HepG2 (cell line): ENCODE measurements around the gene METTL5. TPM values are rescaled to one million over a fixed set of nuclear protein-coding genes. Genes with fewer than 3 reads are reported as not detected.

Source experiments
- CENPX ChIP-seq: sonication (generic); formaldehyde crosslinking; IDR thresholded peaks from 2 replicates; pipeline ENCODE4 v1.9.0; 2021; ENCODE audit warnings: mild to moderate bottlenecking, missing genetic modification reagents, moderate library complexity
- ERF ChIP-seq: IDR thresholded peaks from 2 replicates; pipeline ENCODE4 v1.6.1; 2018; ENCODE audit warnings: missing biosample characterization, missing genetic modification reagents
- GABPB1 ChIP-seq: IDR thresholded peaks from 2 replicates; pipeline ENCODE4 v1.6.1; 2016; ENCODE audit warnings: mild to moderate bottlenecking, missing genetic modification reagents, moderate library complexity, missing compliant biosample characterization
- HES4 ChIP-seq: sonication (generic); formaldehyde crosslinking; IDR thresholded peaks from 2 replicates; pipeline ENCODE4 v1.9.0; 2021; ENCODE audit warnings: mild to moderate bottlenecking, missing genetic modification reagents, borderline replicate concordance
- MED8 ChIP-seq: sonication (generic); formaldehyde crosslinking; IDR thresholded peaks from 2 replicates; pipeline ENCODE4 v1.8.1; 2023; ENCODE audit warnings: mild to moderate bottlenecking, missing genetic modification reagents; ENCODE audit not compliant: insufficient replicate concordance
- SMAD9 ChIP-seq: sonication (generic); formaldehyde crosslinking; IDR thresholded peaks from 2 replicates; pipeline ENCODE4 v1.5.1; 2020; ENCODE audit warnings: mild to moderate bottlenecking, missing genetic modification reagents
- TOE1 ChIP-seq: sonication (generic); formaldehyde crosslinking; IDR thresholded peaks from 2 replicates; pipeline ENCODE4 v1.4.0; 2020; ENCODE audit warnings: mild to moderate bottlenecking, missing genetic modification reagents
- TSC22D2 ChIP-seq: sonication (generic); formaldehyde crosslinking; IDR thresholded peaks from 2 replicates; pipeline ENCODE4 v1.5.1; 2020; ENCODE audit warnings: missing genetic modification reagents, mild to moderate bottlenecking, borderline replicate concordance
- ZKSCAN1 ChIP-seq: fragments of 150-350 bp; IDR thresholded peaks from 2 replicates; pipeline ENCODE4 v1.6.1; 2014; ENCODE audit warnings: low read length
- ZNF605 ChIP-seq: sonication (generic); formaldehyde crosslinking; IDR thresholded peaks from 2 replicates; pipeline ENCODE4 v1.8.0; 2022; ENCODE audit warnings: mild to moderate bottlenecking, missing genetic modification reagents
- ZNF746 ChIP-seq: sonication (generic); formaldehyde crosslinking; IDR thresholded peaks from 2 replicates; pipeline ENCODE4 v1.8.0; 2022; ENCODE audit warnings: mild to moderate bottlenecking, missing genetic modification reagents
- ZNF841 ChIP-seq: sonication (generic); formaldehyde crosslinking; IDR thresholded peaks from 2 replicates; pipeline ENCODE4 v1.8.1; 2023; ENCODE audit warnings: missing genetic modification reagents, borderline replicate concordance
- ZSCAN20 ChIP-seq: sonication (generic); formaldehyde crosslinking; IDR thresholded peaks from 2 replicates; pipeline ENCODE4 v1.4.0; 2020; ENCODE audit warnings: missing genetic modification reagents, mild to moderate bottlenecking, borderline replicate concordance
- polyA plus RNA-seq, 8 experiments: library from polyadenylated mRNA; depleted of rRNA in 3 of 8; stranded (reverse) in 7 of 8; unstranded in 1 of 8; fragments of >200 nt; fragmentation: Illumina TruSeq in 4 of 8; extraction: Trizol in 4 of 8; gene quantifications; 2 replicates each; pipeline versions ENCODE4 v1.2.1 to v1.2.3, GENCODE V29; 2011 to 2016; ENCODE audit warnings: low read depth in 4 of 8, missing spikeins in 1 of 8, mixed read lengths in 1 of 8; ENCODE audit not compliant: insufficient read depth in 1 of 8
- total RNA-seq, 5 experiments: library from RNA; depleted of rRNA; stranded (reverse); fragments of >200 nt; fragmentation: Illumina TruSeq; extraction: Trizol; gene quantifications; 2 replicates each; pipeline ENCODE4 v1.2.3, GENCODE V29; 2016; ENCODE audit warnings: low read depth in 1 of 5
- TF ChIP-seq, protein P1 (sequence below): sonication (generic); formaldehyde crosslinking; IDR thresholded peaks from 2 replicates; pipeline ENCODE4 v1.4.0; 2020; ENCODE audit warnings: missing genetic modification reagents; ENCODE audit errors: not compliant biosample characterization
- TF ChIP-seq, protein P2 (sequence below): sonication (generic); formaldehyde crosslinking; IDR thresholded peaks from 2 replicates; pipeline ENCODE4 v1.5.1; 2020; ENCODE audit warnings: mild to moderate bottlenecking, missing genetic modification reagents, moderate library complexity
- TF ChIP-seq, protein P3 (sequence below): sonication (generic); formaldehyde crosslinking; IDR thresholded peaks from one replicate; pipeline ENCODE4 v1.5.1; 2020; ENCODE audit warnings: mild to moderate bottlenecking, missing genetic modification reagents; ENCODE audit errors: not compliant biosample characterization
- TF ChIP-seq, protein P4 (sequence below): sonication (generic); formaldehyde crosslinking; IDR thresholded peaks from 2 replicates; pipeline ENCODE4 v1.5.0; 2020; ENCODE audit warnings: mild to moderate bottlenecking, missing genetic modification reagents

METTL5 gene
- total and polyA plus RNA-seq, 2 of the 13 experiments (the other 11 are each of a cell fraction or from before 2014, with no cell fraction given), result 50.7 to 95.1 TPM

DNA sequence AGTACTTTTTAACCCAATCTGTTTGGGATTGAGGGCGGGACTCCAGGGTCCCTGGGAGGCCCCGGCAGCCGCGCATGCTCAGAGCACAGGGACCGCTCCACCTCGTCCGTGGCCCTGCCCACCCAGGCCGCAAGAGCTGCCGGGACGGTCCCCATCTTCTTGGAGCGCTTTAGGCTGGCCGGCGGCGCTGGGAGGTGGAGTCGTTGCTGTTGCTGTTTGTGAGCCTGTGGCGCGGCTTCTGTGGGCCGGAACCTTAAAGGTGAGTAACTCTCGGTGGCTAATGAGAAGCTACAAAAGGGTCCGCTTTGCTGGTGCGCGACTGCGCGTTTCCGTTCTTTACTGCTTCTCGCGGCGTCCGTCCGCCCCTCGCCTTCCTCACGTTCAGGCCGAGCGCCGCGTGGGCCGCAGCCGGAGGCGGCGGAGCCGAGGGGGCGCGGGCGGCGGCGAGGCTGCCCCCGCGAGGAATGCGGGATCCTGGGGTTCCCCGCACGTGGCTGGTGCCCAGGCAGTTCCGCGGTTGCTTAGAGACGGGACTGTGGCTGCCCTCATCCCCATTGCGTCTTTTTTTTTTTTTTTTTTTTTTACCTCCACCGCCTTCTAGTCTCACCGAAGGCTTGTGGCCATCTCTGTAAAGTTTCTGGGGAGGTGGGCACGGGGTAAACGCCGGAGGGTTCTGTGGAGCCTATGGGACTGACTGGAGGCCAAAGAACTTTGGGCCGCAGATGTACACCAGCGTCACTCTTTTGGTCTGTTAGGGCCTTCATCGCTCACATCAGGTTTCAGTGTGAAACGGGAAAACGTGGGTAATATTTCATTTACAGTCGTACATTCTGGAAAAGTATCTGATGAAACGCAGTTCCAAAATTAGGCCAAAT is 25.8 kb downstream of the METTL5 start, which contains the start of gene SSB (continued):
- TF ChIP-seq TSC22D2 (CRISPR knock-in tag) (no peak), ZSCAN20 (peak; percentile 29; the same call in 1 of the 2 replicates), ZNF605 (peak; percentile 93), ERF (CRISPR knock-in tag) (peak; percentile 93), TOE1 (0 out of 2 replicates have a peak, but pooled peaks have one; percentile 44), SMAD9 (CRISPR knock-in tag) (0 out of 2 replicates have a peak, but pooled peaks have one; percentile 9), ZNF746 (CRISPR knock-in tag) (no peak), CENPX (CRISPR knock-in tag) (0 out of 2 replicates have a peak, but pooled peaks have one; percentile 82), ZKSCAN1 (no peak), GABPB1 (CRISPR knock-in tag) (peak; percentile 75; the same call in 1 of the 2 replicates), ZNF841 (CRISPR knock-in tag) (no peak), HES4 (peak; percentile 96; the same call in 1 of the 2 replicates), MED8 (peak; percentile 63)
- TF ChIP-seq, protein P1, sequence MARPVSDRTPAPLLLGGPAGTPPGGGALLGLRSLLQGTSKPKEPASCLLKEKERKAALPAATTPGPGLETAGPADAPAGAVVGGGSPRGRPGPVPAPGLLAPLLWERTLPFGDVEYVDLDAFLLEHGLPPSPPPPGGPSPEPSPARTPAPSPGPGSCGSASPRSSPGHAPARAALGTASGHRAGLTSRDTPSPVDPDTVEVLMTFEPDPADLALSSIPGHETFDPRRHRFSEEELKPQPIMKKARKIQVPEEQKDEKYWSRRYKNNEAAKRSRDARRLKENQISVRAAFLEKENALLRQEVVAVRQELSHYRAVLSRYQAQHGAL (CRISPR knock-in tag), result peak; percentile 18
- TF ChIP-seq, protein P2, sequence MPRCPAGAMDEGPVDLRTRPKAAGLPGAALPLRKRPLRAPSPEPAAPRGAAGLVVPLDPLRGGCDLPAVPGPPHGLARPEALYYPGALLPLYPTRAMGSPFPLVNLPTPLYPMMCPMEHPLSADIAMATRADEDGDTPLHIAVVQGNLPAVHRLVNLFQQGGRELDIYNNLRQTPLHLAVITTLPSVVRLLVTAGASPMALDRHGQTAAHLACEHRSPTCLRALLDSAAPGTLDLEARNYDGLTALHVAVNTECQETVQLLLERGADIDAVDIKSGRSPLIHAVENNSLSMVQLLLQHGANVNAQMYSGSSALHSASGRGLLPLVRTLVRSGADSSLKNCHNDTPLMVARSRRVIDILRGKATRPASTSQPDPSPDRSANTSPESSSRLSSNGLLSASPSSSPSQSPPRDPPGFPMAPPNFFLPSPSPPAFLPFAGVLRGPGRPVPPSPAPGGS (CRISPR knock-in tag), result peak; percentile 92
- TF ChIP-seq, protein P3, sequence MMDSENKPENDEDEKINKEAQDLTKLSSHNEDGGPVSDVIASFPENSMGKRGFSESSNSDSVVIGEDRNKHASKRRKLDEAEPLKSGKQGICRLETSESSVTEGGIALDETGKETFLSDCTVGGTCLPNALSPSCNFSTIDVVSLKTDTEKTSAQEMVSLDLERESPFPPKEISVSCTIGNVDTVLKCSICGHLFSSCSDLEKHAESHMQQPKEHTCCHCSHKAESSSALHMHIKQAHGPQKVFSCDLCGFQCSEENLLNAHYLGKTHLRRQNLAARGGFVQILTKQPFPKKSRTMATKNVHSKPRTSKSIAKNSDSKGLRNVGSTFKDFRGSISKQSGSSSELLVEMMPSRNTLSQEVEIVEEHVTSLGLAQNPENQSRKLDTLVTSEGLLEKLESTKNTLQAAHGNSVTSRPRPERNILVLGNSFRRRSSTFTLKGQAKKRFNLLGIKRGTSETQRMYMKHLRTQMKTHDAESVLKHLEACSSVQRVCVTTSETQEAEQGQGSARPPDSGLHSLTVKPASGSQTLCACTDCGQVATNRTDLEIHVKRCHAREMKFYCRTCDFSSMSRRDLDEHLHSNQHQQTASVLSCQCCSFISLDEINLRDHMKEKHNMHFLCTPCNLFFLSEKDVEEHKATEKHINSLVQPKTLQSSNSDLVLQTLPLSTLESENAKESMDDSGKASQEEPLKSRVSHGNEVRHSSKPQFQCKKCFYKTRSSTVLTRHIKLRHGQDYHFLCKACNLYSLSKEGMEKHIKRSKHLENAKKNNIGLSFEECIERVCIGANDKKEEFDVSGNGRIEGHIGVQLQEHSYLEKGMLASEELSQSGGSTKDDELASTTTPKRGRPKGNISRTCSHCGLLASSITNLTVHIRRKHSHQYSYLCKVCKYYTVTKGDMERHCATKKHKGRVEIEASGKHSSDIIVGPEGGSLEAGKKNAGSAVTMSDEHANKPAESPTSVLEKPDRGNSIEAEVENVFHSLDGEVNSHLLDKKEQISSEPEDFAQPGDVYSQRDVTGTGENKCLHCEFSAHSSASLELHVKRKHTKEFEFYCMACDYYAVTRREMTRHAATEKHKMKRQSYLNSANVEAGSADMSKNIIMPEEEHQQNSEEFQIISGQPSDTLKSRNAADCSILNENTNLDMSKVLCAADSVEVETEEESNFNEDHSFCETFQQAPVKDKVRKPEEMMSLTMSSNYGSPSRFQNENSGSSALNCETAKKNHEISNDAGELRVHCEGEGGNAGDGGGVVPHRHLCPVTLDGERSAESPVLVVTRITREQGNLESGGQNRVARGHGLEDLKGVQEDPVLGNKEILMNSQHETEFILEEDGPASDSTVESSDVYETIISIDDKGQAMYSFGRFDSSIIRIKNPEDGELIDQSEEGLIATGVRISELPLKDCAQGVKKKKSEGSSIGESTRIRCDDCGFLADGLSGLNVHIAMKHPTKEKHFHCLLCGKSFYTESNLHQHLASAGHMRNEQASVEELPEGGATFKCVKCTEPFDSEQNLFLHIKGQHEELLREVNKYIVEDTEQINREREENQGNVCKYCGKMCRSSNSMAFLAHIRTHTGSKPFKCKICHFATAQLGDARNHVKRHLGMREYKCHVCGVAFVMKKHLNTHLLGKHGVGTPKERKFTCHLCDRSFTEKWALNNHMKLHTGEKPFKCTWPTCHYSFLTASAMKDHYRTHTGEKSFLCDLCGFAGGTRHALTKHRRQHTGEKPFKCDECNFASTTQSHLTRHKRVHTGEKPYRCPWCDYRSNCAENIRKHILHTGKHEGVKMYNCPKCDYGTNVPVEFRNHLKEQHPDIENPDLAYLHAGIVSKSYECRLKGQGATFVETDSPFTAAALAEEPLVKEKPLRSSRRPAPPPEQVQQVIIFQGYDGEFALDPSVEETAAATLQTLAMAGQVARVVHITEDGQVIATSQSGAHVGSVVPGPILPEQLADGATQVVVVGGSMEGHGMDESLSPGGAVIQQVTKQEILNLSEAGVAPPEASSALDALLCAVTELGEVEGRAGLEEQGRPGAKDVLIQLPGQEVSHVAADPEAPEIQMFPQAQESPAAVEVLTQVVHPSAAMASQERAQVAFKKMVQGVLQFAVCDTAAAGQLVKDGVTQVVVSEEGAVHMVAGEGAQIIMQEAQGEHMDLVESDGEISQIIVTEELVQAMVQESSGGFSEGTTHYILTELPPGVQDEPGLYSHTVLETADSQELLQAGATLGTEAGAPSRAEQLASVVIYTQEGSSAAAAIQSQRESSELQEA (CRISPR knock-in tag), result peak; percentile 55
- TF ChIP-seq, protein P4, sequence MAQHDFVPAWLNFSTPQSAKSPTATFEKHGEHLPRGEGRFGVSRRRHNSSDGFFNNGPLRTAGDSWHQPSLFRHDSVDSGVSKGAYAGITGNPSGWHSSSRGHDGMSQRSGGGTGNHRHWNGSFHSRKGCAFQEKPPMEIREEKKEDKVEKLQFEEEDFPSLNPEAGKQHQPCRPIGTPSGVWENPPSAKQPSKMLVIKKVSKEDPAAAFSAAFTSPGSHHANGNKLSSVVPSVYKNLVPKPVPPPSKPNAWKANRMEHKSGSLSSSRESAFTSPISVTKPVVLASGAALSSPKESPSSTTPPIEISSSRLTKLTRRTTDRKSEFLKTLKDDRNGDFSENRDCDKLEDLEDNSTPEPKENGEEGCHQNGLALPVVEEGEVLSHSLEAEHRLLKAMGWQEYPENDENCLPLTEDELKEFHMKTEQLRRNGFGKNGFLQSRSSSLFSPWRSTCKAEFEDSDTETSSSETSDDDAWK (CRISPR knock-in tag), result no peak
